CD4-positive, alpha-beta T cell (primary cell): ENCODE data around the gene ARPC3. TPM values are rescaled to one million over a fixed set of nuclear protein-coding genes. Genes with fewer than 3 reads are reported as not detected.

Experiments used
- ATAC-seq: fragments of 200-7000 bp; cut with Tn5 transposase; one replicate; pipeline ENCODE4 v1.10.0; 2022; ENCODE audit warnings: mild to moderate bottlenecking; ENCODE audit not compliant: poor library complexity
- CTCF ChIA-PET: fragments of 350-600 bp; sonication (Branson Sonifier 250); formaldehyde crosslinking; loops from one replicate; lab custom pipeline; 2021; ENCODE audit warnings: antibody characterized with exemption, inconsistent platforms; lab: Charles Lee
- POLR2A ChIA-PET: fragments of 350-600 bp; sonication (Branson Sonifier 250); formaldehyde crosslinking; loops from one replicate; lab custom pipeline; 2021; ENCODE audit warnings: antibody characterized with exemption, inconsistent platforms; lab: Charles Lee
- DNase-seq, 14 experiments: peaks; one replicate each; pipeline ENCODE4 v3.0.0-alpha.2; 2013 to 2020; ENCODE audit warnings: mixed read lengths in 2 of 14
- H3K27ac ChIP-seq, 2 donors: one replicate each; pipeline versions ENCODE4 v1.5.1 to v1.7.0; 2013; ENCODE audit warnings: low read length in 2 of 2, low read depth in 1 of 2, mild to moderate bottlenecking in 1 of 2
- H3K27me3 ChIP-seq, 2 experiments: 1 replicate in 1 of 2; 2 replicates in 1 of 2; pipeline versions ENCODE4 v1.6.1 to v1.7.0; 2013; ENCODE audit warnings: low read length in 2 of 2, control low read depth in 1 of 2, mild to moderate bottlenecking in 1 of 2, moderate library complexity in 1 of 2; ENCODE audit not compliant: insufficient read depth in 2 of 2, control insufficient read depth in 1 of 2
- H3K36me3 ChIP-seq: one replicate; pipeline ENCODE4 v1.6.1; 2013; ENCODE audit warnings: low read length, control low read depth; ENCODE audit not compliant: insufficient read depth
- H3K4me1 ChIP-seq: one replicate; pipeline ENCODE4 v1.6.1; 2013; ENCODE audit warnings: low read length, control low read depth; ENCODE audit not compliant: insufficient read depth
- H3K4me3 ChIP-seq: one replicate; pipeline ENCODE4 v1.5.1; 2013; ENCODE audit warnings: mild to moderate bottlenecking, low read length, moderate library complexity
- H3K9me3 ChIP-seq, 2 experiments: 1 replicate in 1 of 2; 2 replicates in 1 of 2; pipeline versions ENCODE4 v1.6.1 to v1.7.0; 2013; ENCODE audit warnings: low read length in 2 of 2, mild to moderate bottlenecking in 2 of 2, control low read depth in 1 of 2, moderate library complexity in 1 of 2; ENCODE audit not compliant: control insufficient read depth in 1 of 2, insufficient read depth in 1 of 2
- H3K27ac Mint-ChIP-seq: one replicate; pipeline ENCODE4 v1.8.0; 2020; ENCODE audit warnings: mixed read lengths
- H3K27me3 Mint-ChIP-seq: one replicate; pipeline ENCODE4 v1.8.0; 2021; ENCODE audit warnings: mixed read lengths
- H3K36me3 Mint-ChIP-seq: one replicate; pipeline ENCODE4 v1.8.0; 2021; ENCODE audit warnings: low read depth, mixed read lengths
- H3K4me1 Mint-ChIP-seq: one replicate; pipeline ENCODE4 v1.8.0; 2021; ENCODE audit warnings: low read depth, mixed read lengths
- H3K4me3 Mint-ChIP-seq: one replicate; pipeline ENCODE4 v1.8.0; 2020; ENCODE audit warnings: mild to moderate bottlenecking, mixed read lengths
- H3K9me3 Mint-ChIP-seq: one replicate; pipeline ENCODE4 v1.8.0; 2020; ENCODE audit warnings: mixed read lengths
- intact Hi-C, 2 experiments: fragments of 100-400 bp; cut with DNase I in 1 of 2; cut with micrococcal nuclease in 1 of 2; formaldehyde crosslinking; loops; one replicate each; pipeline versions ENCODE4 v1.15.1 to v1.9.0; 2023 to 2025; cut with DNase I, micrococcal nuclease
- polyA plus RNA-seq, 2 donors: library from polyadenylated mRNA; unstranded; fragments of 120-200 nt; gene quantifications; one replicate each; pipeline ENCODE4 v1.2.1, GENCODE V29; 2013
- total RNA-seq, 174 experiments: library from RNA in 2 of 174; stranded (reverse) in 2 of 174; gene quantifications; one replicate each; pipeline ENCODE4 v1.2.3 and lab custom pipeline; 2021 to 2026
- TF ChIP-seq, protein P1 (sequence below): fragments of 200-600 bp; IDR thresholded peaks from one replicate; pipeline ENCODE4 v1.8.0; 2022; ENCODE audit warnings: antibody characterized with exemption, mild to moderate bottlenecking

Gene ARPC3
- total RNA-seq: 100 to 1,000 TPM; 120 to 124 TPM
- polyA plus RNA-seq (2013, experiment 1 of 2): 426 TPM
- 344 TPM for polyA plus RNA-seq (2013, experiment 2 of 2)
- total RNA-seq (lab: John Stamatoyannopoulos, UW): 78.2 to 167 (median 114) reads per million in 172 experiments

DNA sequence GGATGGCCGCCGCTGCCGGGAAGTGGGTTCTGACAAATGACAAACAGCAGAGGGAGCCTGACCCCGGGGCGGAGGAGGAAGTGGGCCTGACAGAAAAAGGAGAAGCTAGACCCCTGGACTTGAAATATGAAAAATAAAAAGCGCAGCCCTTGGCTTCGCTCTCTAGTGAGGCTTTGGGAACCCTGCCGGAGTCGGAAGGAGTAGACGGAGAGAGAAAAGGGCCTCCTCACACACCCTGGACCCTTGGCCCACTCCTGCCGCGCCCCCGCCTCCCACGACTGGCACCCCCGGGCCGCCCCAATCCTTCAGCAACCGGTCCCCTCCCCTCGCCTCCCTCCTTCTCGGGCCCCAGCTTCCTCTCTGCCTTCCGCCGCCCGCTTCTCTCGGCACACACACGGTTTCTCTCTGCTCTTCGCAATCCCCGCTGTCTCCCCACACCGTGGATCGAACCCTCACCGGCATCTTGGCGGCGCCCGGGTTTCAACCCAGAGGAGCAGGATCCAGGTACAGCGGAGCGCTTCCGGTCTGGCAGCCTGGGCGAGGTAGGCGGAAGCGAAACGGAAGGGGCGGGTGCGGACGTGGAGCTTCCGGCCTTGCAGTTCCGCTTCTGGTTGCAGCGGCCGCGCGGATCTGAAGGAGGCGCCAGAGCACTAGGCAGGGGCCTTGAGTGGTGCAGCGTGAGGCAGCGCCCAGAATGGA lies at the start of gene ARPC3:
ARPC3 (minus strand) TSS at position 539 of the 699 bp plus-strand sequence; CDS start at position 462, 77 bp downstream.
- TF ChIP-seq, protein P1, sequence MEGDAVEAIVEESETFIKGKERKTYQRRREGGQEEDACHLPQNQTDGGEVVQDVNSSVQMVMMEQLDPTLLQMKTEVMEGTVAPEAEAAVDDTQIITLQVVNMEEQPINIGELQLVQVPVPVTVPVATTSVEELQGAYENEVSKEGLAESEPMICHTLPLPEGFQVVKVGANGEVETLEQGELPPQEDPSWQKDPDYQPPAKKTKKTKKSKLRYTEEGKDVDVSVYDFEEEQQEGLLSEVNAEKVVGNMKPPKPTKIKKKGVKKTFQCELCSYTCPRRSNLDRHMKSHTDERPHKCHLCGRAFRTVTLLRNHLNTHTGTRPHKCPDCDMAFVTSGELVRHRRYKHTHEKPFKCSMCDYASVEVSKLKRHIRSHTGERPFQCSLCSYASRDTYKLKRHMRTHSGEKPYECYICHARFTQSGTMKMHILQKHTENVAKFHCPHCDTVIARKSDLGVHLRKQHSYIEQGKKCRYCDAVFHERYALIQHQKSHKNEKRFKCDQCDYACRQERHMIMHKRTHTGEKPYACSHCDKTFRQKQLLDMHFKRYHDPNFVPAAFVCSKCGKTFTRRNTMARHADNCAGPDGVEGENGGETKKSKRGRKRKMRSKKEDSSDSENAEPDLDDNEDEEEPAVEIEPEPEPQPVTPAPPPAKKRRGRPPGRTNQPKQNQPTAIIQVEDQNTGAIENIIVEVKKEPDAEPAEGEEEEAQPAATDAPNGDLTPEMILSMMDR: peak; percentile 81
- Mint-ChIP-seq H3K4me1 (peaks cover 47% of the 10 kb centered on the region), H3K4me3 (peak within 1 kb of the TSS; percentile 100), H3K27me3 (no peaks in the 10 kb centered on the region), H3K36me3 (peaks cover 50% of the 10 kb centered on the region), H3K27ac (peak within 1 kb of the TSS; percentile 96), H3K9me3 (no peaks in the 10 kb centered on the region)
- peak within 1 kb of the TSS; percentile 92 to 94 for H3K27ac ChIP-seq
- CTCF ChIA-PET: interaction anchor here (0.6 to 7.1 kb wide), 46 partner anchors 10 to 1681 kb away, joined by 3 to 98 read pairs (median 6); partner anchors contain the start of genes ANAPC7, ANKRD13A, FAM216A and GPN3
- H3K4me3 ChIP-seq: peak within 1 kb of the TSS; percentile 84
- H3K27me3 ChIP-seq: no peaks in the 10 kb centered on the region
- peak; percentile 90 to 98 (median 94) for DNase-seq
- peaks cover 27% of the 10 kb centered on the region for H3K36me3 ChIP-seq
- POLR2A ChIA-PET: interaction anchor here (0.6 to 4.4 kb wide), 31 partner anchors 8 to 985 kb away, joined by 3 to 117 read pairs (median 5); partner anchors contain the start of genes FAM216A, GPN3, HVCN1 and IFT81
- intact Hi-C loops: loop anchor here (1.0 to 5.0 kb wide), 15 partner anchors 18 to 973 kb away; partner anchors contain the start of genes RAD9B (in 2 of the 2), VPS29 (in 2 of the 2), FAM216A (in 1 of the 2) and GPN3 (in 1 of the 2)
- H3K4me1 ChIP-seq: peaks cover 41% of the 10 kb centered on the region
- H3K9me3 ChIP-seq: no peaks in the 10 kb centered on the region
- peak; percentile 95 for ATAC-seq

- CTCF ChIA-PET: interaction anchor here (0.7 to 6.2 kb wide), 6 partner anchors 30 to 389 kb away, joined by 3 to 48 read pairs (median 9); partner anchors contain the start of genes ARPC3, FAM216A and GPN3
- Histone ChIP-seq H3K4me3 (no peak overlapping the region), H3K27ac (no peak overlapping the region), H3K36me3 (peaks cover 24% of the 10 kb centered on the region), H3K27me3 (no peaks in the 10 kb centered on the region), H3K9me3 (no peaks in the 10 kb centered on the region), H3K4me1 (peaks cover 24% of the 10 kb centered on the region)
- Mint-ChIP-seq H3K9me3 (no peaks in the 10 kb centered on the region), H3K36me3 (peaks cover 35% of the 10 kb centered on the region), H3K4me1 (peaks cover 39% of the 10 kb centered on the region), H3K4me3 (peak overlapping the region; percentile 81), H3K27me3 (no peaks in the 10 kb centered on the region), H3K27ac (peak overlapping the region; percentile 90)
- intact Hi-C loops: no loop called here
- TF ChIP-seq, protein P1: no peak
- DNase-seq (peak in 2 of 14 experiments; percentile 12 to 14), ATAC-seq (no peak)
- POLR2A ChIA-PET: interaction anchor here (0.6 to 3.8 kb wide), 3 partner anchors 31 to 49 kb away, joined by 3 to 115 read pairs (median 3); partner anchors contain the start of genes ARPC3, FAM216A and GPN3
These were observed 49.0 kb upstream of the ARPC3 start for GRCh38 chr12:110498984-110499706.

DNA sequence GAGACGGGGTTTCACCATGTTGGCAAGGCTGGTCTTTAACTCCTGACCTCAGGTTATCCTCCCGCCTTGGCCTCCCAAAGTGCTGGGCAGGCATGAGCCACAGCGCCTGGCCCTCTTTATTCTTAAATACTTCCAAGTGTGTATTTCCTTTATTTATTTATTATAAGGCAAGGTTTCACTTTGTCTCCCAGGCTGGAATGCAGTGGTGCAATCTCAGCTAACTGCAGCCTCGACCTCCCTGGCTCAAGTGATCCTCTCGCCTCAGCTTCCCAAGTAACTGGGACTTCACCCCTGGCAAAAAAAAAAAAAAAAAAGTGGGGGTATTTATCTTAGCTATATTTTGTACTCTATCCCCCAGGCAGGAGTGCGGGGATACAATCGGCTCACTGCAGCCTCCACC lies 25.3 kb upstream of the ARPC3 start:
- H3K4me1 Mint-ChIP-seq: peaks cover 4% of the 10 kb centered on the region
- H3K9me3 Mint-ChIP-seq: no peaks in the 10 kb centered on the region
- TF ChIP-seq, protein P1: no peak
- DNase-seq (no peak), ATAC-seq (no peak)
- H3K27me3 Mint-ChIP-seq: no peaks in the 10 kb centered on the region
- CTCF ChIA-PET: no interaction called here
- H3K36me3 Mint-ChIP-seq: peaks cover 4% of the 10 kb centered on the region
- POLR2A ChIA-PET: no interaction called here
- H3K4me1 ChIP-seq: no peaks in the 10 kb centered on the region
- no peaks in the 10 kb centered on the region for H3K36me3 ChIP-seq
- H3K27me3 ChIP-seq: no peaks in the 10 kb centered on the region
- H3K4me3 ChIP-seq: no peak overlapping the region
- no peak overlapping the region for H3K27ac Mint-ChIP-seq
- H3K9me3 ChIP-seq: no peaks in the 10 kb centered on the region
- H3K4me3 Mint-ChIP-seq: no peak overlapping the region
- H3K27ac ChIP-seq: no peak overlapping the region
- intact Hi-C loops: no loop called here
